ENCODE measurements around the gene NACC1.

The NACC1 gene

GRCh38 chr19:13074378-13074777, 43.7 kb upstream of the NACC1 start:
- no peak for TF ChIP-seq CTCF (IDR thresholded peaks at IDR 0.05)
- DNase-seq (ENCODE audit: low spot score) = no peak
- no peak overlapping the region for H3K4me3 ChIP-seq
- peak overlapping the region; percentile 25 to 80 for H3K27ac ChIP-seq

- TF ChIP-seq CTCF (IDR thresholded peaks at IDR 0.05) = no peak
- no peak for DNase-seq (ENCODE audit: low spot score)
- Histone ChIP-seq H3K27ac (peak overlapping the region; percentile 7 to 78), H3K4me3 (no peak overlapping the region)
Measured at GRCh38 chr19:13076320-13076719, 41.7 kb upstream of the NACC1 start.

- TF ChIP-seq CTCF (IDR thresholded peaks at IDR 0.05) = no peak
- no peak for DNase-seq (ENCODE audit: low spot score)
- Histone ChIP-seq H3K27ac (peak overlapping the region in 1 of 2 donors; percentile 78), H3K4me3 (no peak overlapping the region)
Measured at GRCh38 chr19:13076787-13077186, 41.3 kb upstream of the NACC1 start.

GRCh38 chr19:13077240-13077639, 40.8 kb upstream of the NACC1 start:
- no peak overlapping the region for H3K4me3 ChIP-seq
- peak overlapping the region in 1 of 2 donors; percentile 78 for H3K27ac ChIP-seq
- DNase-seq (ENCODE audit: low spot score) = no peak
- no peak for TF ChIP-seq CTCF (IDR thresholded peaks at IDR 0.05)

GRCh38 chr19:13078381-13078780, 39.7 kb upstream of the NACC1 start:
- DNase-seq (ENCODE audit: low spot score) = no peak
- no peak for TF ChIP-seq CTCF (IDR thresholded peaks at IDR 0.05)
- H3K27ac ChIP-seq = peak overlapping the region; percentile 61 to 78
- H3K4me3 ChIP-seq = no peak overlapping the region

- Histone ChIP-seq H3K4me3 (no peak overlapping the region), H3K27ac (peak overlapping the region; percentile 61 to 78)
- no peak for TF ChIP-seq CTCF (IDR thresholded peaks at IDR 0.05)
- DNase-seq (ENCODE audit: low spot score) = no peak
Measured at GRCh38 chr19:13078897-13079541, 39.0 kb upstream of the NACC1 start.

GRCh38 chr19:13079542-13079986, 38.5 kb upstream of the NACC1 start:
- peak overlapping the region; percentile 61 to 78 for H3K27ac ChIP-seq

More at GRCh38 chr19:13079542-13079986, 38.5 kb upstream of the NACC1 start:
- DNase-seq (ENCODE audit: low spot score) = no peak
- H3K4me3 ChIP-seq = no peak overlapping the region
- TF ChIP-seq CTCF (IDR thresholded peaks at IDR 0.05) = no peak
